Activated naive CD8-positive, alpha-beta T cell (primary cell): Measurements from ENCODE around the gene CPNE5.
A peak's percentile ranks its signal among the peaks of the same experiment; 100 is the strongest.

Experiments
- H3K27ac Mint-ChIP-seq: one replicate; pipeline ENCODE4 v1.8.0; 2021; ENCODE audit warnings: mixed read lengths
- H3K27me3 Mint-ChIP-seq: one replicate; pipeline ENCODE4 v1.8.0; 2021; ENCODE audit warnings: mixed read lengths
- H3K36me3 Mint-ChIP-seq: one replicate; pipeline ENCODE4 v1.8.0; 2021; ENCODE audit warnings: mixed read lengths
- H3K4me1 Mint-ChIP-seq: one replicate; pipeline ENCODE4 v1.8.0; 2021; ENCODE audit warnings: low read depth, mixed read lengths
- H3K4me3 Mint-ChIP-seq: one replicate; pipeline ENCODE4 v1.8.0; 2021; ENCODE audit warnings: mild to moderate bottlenecking, mixed read lengths
- H3K9me3 Mint-ChIP-seq: one replicate; pipeline ENCODE4 v1.8.0; 2021; ENCODE audit warnings: low read depth, mixed read lengths

Gene CPNE5

DNA sequence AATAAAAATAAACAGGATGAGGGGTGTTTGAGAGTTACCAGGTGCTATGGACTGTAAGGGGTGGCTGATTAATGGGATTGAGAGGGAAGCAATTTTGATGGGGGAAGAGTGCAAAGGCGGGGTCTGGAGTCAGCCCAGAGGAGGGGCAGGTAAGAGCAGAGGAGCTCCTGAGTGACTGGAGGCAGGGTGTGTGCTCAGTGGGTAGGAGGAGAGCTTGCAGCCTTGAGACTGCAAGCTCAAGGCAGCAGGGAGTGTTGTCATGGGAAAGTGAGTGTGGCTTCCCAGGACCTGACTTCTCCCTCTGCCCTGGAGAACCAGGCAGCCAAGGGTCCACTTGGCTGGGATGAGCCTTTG is 87.4 kb downstream of the CPNE5 start:
- H3K4me1 Mint-ChIP-seq = peaks cover 42% of the 10 kb centered on the region
- no peaks in the 10 kb centered on the region for H3K9me3 Mint-ChIP-seq
- no peak overlapping the region for H3K4me3 Mint-ChIP-seq
- H3K27ac Mint-ChIP-seq = no peak overlapping the region
- no peaks in the 10 kb centered on the region for H3K27me3 Mint-ChIP-seq
- H3K36me3 Mint-ChIP-seq = peaks cover 4% of the 10 kb centered on the region

DNA sequence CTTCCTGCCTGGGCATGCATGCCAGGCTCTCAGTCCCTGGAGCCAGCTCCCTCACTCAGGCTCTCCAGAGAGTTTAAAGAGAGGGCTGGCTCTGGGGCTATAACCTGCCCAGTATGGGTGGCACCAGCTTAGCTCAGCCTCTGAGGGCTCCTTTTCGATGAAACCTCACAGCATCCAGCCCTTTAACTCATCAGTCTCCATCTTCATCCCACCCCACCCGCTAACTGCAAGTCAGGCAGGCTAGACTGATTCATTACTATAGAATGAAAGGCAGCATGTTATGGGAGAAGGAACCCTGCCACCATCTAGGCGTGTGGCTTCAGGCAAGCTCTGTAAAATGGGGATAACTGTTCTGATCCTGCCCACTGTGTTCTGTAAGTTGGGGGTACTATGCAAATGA is 88.2 kb downstream of the CPNE5 start:
- Mint-ChIP-seq H3K4me1 (peaks cover 35% of the 10 kb centered on the region), H3K27me3 (no peaks in the 10 kb centered on the region), H3K4me3 (no peak overlapping the region), H3K36me3 (peaks cover 4% of the 10 kb centered on the region), H3K27ac (peak overlapping the region; percentile 28), H3K9me3 (no peaks in the 10 kb centered on the region)

DNA sequence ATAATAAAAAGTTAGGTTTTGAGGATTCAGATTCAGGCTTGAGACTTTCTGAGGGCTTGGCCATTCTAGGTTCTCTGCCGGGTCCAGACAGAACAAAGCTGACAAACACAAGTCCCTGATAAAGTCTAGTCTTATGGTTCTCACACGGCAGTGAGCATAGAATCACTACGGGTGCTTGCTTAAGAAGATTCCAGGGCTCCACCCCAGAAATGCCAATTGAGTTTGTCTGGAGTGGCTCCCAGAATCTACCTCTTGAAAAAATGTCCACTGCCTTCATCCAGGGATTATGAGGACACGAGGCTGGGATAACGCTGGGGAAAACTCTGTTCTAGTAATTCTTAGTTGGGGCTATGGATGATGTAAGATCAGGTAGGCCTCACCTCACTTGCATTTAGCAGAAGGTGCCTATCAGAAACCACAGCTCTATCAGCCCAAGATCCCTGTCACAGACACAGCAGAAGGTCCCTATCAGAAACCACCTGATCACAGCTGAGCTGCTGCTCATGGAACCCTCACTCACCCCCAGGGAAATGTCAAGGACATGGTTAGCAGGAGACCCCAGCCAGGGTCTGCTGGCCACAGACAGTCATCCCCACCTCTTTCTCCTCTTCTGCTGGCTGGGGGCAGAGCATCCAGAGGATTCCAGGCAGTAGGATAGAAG is 89.3 kb downstream of the CPNE5 start:
- no peak overlapping the region for H3K4me3 Mint-ChIP-seq

DNA sequence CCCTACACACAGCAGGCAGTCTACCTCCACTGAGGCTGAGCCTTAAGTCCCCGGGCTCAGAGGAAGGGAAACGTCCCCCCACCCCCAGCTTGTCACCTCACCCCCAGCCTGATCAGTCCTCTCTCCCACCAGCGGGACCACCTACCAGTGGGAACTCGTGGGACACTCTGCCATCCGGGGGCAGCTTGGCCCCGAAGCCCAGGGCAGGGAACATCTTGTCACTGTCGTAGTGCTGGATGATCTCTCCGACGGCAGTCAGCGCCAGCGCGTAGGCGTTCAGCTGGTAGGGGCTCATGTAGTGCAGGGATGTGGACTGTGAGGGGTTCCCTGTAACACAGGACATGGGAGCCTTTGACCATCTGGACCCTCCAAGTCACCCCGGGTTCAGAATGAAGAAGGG is 93.0 kb downstream of the CPNE5 start:
- Mint-ChIP-seq H3K9me3 (no peaks in the 10 kb centered on the region), H3K27me3 (no peaks in the 10 kb centered on the region), H3K27ac (no peak overlapping the region), H3K36me3 (peaks cover 4% of the 10 kb centered on the region), H3K4me3 (no peak overlapping the region), H3K4me1 (no peaks in the 10 kb centered on the region)

More for the DNA sequence above, 89.3 kb downstream of the CPNE5 start:
- Mint-ChIP-seq H3K27me3 (no peaks in the 10 kb centered on the region), H3K27ac (no peak overlapping the region), H3K4me1 (peaks cover 24% of the 10 kb centered on the region), H3K9me3 (no peaks in the 10 kb centered on the region), H3K36me3 (peaks cover 4% of the 10 kb centered on the region)

DNA sequence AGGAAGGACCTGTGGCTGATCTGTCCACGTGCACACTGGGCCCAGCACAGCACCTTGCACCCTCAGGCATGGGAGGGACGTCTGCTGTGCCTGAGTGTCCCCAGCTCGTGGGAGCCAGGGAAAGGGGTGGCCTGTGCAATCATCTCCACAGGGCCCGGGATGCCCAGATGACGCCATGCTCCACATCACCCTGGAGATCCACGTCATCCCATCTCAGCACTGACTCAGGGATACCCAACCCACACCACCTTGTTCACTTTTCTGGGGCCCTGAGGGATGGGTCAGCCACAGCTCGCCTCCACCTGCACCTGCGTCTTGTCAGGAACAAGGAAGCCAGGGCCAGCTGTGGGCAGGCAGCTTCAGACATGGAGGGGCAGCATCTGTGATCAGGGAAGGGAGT is 93.4 kb downstream of the CPNE5 start:
- no peak overlapping the region for H3K27ac Mint-ChIP-seq
- H3K36me3 Mint-ChIP-seq = peaks cover 4% of the 10 kb centered on the region
- no peaks in the 10 kb centered on the region for H3K9me3 Mint-ChIP-seq
- H3K4me1 Mint-ChIP-seq = no peaks in the 10 kb centered on the region
- no peaks in the 10 kb centered on the region for H3K27me3 Mint-ChIP-seq
- H3K4me3 Mint-ChIP-seq = no peak overlapping the region

DNA sequence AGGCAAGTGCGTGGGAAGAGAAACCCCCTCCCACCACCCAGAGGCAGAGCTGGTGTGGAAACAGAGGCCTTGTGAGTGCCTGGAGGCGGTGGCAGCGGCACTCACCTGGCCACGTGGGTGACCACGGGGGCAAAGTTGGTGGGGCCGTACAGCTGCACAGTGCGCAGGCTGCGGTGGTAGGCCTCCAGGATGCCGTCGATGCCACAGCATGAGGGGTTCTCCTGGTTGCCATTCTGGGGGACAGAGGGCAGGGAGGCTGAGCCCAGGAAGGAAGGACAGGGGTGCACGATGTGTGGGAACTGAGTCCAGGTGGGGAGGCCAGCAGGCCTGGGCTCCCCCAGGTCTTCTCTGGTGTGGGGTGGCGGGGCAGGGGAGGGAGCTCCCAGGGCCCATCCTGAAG is 94.0 kb downstream of the CPNE5 start:
- Mint-ChIP-seq H3K27me3 (no peaks in the 10 kb centered on the region), H3K4me1 (no peaks in the 10 kb centered on the region), H3K9me3 (no peaks in the 10 kb centered on the region), H3K36me3 (peaks cover 4% of the 10 kb centered on the region), H3K27ac (no peak overlapping the region), H3K4me3 (no peak overlapping the region)

DNA sequence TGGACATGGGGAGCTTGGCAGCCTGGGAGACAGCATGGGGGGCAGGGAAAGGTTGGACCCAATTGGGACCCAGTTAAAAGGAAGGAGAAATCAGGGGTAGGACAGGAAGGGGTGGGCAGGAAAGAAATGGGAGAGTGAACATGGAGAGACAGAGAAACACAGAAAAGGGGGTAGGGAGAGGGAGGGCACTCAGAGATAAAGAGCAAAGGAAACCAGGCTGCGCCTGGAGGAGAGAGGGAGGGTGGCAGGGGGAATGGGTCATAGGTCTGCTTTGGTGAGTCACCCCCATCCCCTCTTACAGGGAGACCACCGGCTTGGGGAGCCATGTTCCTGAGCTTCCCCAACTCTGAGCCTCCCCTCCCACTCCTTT is 95.0 kb downstream of the CPNE5 start:
- peaks cover 3% of the 10 kb centered on the region for H3K36me3 Mint-ChIP-seq
- no peak overlapping the region for H3K4me3 Mint-ChIP-seq
- H3K27me3 Mint-ChIP-seq = no peaks in the 10 kb centered on the region
- no peaks in the 10 kb centered on the region for H3K4me1 Mint-ChIP-seq
- no peaks in the 10 kb centered on the region for H3K9me3 Mint-ChIP-seq
- H3K27ac Mint-ChIP-seq = no peak overlapping the region

DNA sequence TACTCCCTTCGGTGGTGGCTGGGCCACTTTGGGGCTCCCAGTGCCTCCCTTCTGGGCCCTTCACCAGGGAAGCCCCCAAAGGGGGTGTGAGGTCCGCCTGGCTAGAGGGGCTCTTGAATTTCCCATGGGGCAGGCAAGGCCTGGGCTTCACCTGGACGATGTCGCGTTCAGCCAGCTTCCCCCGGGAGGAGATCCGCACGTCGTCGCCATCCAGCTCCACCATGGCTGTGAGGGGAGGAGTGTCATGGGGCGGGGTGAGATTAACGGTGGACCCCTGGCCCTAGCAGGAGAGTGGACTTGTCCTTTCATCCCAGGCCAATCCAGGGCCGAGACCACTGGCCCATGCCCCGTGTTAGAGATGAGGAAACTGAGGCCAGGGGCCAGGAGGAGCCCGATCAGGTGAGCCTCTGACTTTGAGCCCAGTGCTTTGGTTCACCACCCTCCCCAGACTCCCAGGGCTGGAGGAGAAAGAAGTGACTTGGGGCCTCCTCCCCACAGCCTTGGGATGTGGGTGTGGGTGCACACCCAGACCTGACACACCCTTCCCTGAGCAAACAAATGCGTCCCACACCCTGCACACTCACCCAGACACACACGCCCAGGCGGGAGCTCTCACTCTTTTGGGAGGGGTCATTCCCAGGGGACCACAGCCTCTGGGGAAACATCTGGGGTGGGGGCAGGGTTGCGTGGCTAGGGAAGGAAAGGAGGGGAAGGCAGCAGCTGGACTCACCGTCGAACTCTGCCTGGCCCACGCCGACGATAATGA is 95.5 kb downstream of the CPNE5 start:
- Mint-ChIP-seq H3K9me3 (no peaks in the 10 kb centered on the region), H3K4me3 (no peak overlapping the region), H3K27ac (no peak overlapping the region), H3K27me3 (no peaks in the 10 kb centered on the region), H3K4me1 (no peaks in the 10 kb centered on the region), H3K36me3 (no peaks in the 10 kb centered on the region)

DNA sequence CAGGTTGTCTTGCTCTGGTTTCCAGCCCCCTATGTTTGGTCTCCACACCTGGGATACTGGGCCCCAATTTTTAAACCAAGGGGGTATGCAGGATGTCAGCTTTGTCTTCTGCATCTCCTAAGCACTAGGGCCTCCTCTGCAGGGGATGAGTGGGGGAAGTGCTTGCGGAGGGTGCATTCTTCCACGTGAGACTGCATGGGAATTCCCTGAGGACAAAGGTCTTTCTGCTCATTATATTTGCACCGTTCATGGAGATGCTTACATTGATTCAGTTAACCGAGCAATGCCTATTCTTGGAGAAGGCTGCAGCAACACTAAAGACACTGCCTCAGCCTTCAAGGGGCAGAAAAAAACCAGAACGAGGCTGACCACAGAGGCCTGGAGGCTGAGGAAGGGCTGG is 96.2 kb downstream of the CPNE5 start:
- H3K4me1 Mint-ChIP-seq = no peaks in the 10 kb centered on the region
- H3K27me3 Mint-ChIP-seq = no peaks in the 10 kb centered on the region
- H3K9me3 Mint-ChIP-seq = no peaks in the 10 kb centered on the region
- no peak overlapping the region for H3K27ac Mint-ChIP-seq
- H3K36me3 Mint-ChIP-seq = no peaks in the 10 kb centered on the region
- H3K4me3 Mint-ChIP-seq = no peak overlapping the region

DNA sequence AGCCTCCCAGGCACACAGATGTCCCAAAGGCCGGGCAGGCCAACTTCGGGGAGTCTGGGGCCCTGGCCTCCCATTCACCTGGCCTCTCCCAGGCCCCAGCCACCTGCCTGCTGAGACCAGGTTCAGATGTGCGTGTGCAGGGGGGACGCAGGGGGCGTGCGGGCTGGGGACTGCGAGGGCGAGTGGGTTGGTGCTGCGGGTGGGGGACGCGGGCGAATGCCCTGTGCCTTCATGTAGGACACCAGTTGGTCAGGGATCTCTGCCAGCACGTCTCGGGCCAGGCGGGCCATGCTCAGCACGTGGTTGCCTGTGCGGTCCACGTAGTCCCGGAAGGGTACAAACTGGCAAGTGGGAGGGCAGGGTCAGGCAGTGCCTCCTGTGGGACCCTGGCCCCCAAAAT is 97.1 kb downstream of the CPNE5 start:
- no peak overlapping the region for H3K4me3 Mint-ChIP-seq
- H3K36me3 Mint-ChIP-seq = no peaks in the 10 kb centered on the region
- no peak overlapping the region for H3K27ac Mint-ChIP-seq
- no peaks in the 10 kb centered on the region for H3K9me3 Mint-ChIP-seq
- no peaks in the 10 kb centered on the region for H3K27me3 Mint-ChIP-seq
- no peaks in the 10 kb centered on the region for H3K4me1 Mint-ChIP-seq

DNA sequence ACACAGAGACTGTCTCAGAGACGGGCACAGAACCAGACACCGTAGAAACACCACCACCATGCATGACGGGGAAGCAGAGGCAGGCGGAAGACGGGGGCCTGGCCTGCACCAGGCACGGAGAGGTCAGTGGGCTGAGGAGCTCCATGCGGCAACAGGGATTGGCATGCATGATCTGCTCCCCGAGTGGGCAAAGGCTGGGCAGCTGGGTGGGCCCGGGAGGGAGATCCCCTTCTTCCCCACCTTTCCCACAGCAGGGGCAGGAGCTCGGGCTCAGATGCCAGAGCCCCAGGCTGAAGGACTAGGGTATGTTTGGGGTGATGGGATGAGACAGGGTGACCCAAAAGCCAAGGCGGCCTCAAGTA is 98.4 kb downstream of the CPNE5 start:
- H3K9me3 Mint-ChIP-seq = no peaks in the 10 kb centered on the region
- H3K27ac Mint-ChIP-seq = no peak overlapping the region
- no peaks in the 10 kb centered on the region for H3K36me3 Mint-ChIP-seq
- H3K4me3 Mint-ChIP-seq = no peak overlapping the region
- no peaks in the 10 kb centered on the region for H3K27me3 Mint-ChIP-seq
- H3K4me1 Mint-ChIP-seq = no peaks in the 10 kb centered on the region

DNA sequence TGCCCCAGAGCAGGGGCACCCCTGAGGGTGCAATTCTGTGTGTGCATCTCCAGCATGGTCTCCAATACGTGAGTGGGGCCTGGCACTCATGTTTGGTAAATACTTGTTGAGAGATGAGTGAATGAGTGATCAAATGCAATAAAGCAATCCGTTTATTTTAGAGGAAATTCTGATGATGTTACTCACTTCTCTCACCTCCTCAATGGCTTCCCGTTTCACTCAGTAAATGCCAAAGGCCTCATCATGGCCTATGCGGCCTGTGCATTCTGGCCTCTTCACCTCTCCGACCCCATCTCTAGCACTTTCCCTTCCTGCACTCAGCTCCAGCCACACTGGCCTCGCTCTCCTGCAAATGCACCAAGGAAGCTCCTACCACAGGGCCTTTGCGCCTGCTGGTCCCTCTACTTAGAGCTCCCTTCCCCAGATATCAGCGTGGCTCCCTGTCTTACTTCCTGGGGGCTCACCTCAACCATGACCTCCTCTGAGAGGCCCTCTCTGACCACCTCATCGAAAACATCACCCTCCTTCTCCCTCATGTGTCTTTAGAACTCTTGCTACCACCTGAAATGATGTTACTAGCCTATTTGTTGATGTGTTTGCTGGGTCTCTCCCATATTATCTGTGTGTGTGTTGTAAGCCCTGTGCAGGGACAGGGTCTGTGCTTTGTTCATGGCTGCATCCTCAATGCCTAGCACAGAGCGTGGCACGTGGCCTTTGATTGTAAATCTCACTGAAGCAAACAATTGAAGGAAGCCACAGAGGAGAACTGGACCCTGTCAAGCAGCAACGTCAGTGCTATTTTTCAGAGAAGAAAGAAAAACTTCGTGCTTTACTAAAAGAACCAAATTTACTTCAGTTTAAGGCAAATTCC is 99.1 kb downstream of the CPNE5 start:
- Mint-ChIP-seq H3K4me1 (peaks cover 1% of the 10 kb centered on the region), H3K27me3 (no peaks in the 10 kb centered on the region), H3K27ac (no peak overlapping the region), H3K4me3 (no peak overlapping the region), H3K9me3 (no peaks in the 10 kb centered on the region), H3K36me3 (no peaks in the 10 kb centered on the region)

DNA sequence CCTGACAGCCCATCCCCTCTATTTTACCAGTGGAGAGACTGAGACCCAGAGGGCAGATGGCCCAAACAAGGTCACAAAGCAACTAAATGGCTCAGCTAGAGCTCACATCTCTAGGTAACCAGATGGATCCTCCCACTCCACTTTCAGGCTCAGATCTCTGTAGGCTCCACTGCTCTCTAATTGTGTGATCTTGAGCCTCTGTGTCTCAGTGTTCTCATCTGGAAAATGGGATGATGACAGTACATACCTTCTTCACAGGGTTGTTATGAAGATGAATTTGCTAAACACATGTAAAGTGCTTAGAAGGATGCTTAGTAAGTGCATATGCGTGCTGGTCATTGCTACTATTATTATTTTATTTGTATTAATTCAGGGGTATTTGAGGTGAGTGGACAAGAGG is 101.1 kb downstream of the CPNE5 start:
- no peak overlapping the region for H3K27ac Mint-ChIP-seq
- H3K27me3 Mint-ChIP-seq = no peaks in the 10 kb centered on the region
- H3K36me3 Mint-ChIP-seq = no peaks in the 10 kb centered on the region
- H3K9me3 Mint-ChIP-seq = no peaks in the 10 kb centered on the region
- H3K4me1 Mint-ChIP-seq = peaks cover 6% of the 10 kb centered on the region
- no peak overlapping the region for H3K4me3 Mint-ChIP-seq

DNA sequence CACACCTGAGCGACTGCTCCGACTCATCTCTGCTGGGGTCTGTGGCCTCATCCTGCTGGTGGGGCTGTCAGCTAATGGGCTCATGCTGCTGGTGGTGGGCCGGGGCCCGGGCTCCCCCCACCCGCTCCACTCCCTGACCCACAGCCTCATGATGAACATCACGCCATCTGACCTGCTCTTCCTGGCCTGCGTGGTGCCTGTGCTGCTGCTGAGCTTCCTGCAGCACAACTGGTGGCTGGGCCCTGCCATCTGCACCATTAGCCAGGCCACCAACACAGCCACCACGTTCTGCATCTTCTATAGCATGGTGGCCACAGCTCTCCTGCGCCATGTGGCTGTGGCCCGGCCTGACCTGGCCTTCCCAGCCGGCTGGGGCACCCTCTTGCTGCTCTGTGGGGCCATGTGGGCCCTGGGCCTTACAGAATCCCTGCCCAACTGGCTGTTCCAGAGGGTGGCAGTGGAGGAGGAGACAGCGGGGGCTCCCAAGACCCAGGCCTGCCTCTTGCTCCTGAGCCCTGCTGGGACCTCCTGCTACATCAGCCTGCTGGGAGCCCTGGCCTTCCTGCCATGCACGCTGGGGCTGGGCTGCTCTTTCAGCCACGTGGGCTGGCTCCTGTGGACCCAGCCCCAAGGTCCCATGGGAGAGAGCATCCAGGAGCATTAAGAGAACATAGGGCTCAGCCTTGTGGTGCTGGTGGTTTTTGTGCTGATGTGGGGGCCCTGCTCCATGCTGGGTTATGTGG is 102.0 kb downstream of the CPNE5 start:
- Mint-ChIP-seq H3K36me3 (no peaks in the 10 kb centered on the region), H3K4me3 (no peak overlapping the region), H3K27me3 (no peaks in the 10 kb centered on the region), H3K4me1 (peaks cover 6% of the 10 kb centered on the region), H3K27ac (no peak overlapping the region), H3K9me3 (no peaks in the 10 kb centered on the region)
